ENCODE results near the gene RAMACL.

RAMACL gene

DNA sequence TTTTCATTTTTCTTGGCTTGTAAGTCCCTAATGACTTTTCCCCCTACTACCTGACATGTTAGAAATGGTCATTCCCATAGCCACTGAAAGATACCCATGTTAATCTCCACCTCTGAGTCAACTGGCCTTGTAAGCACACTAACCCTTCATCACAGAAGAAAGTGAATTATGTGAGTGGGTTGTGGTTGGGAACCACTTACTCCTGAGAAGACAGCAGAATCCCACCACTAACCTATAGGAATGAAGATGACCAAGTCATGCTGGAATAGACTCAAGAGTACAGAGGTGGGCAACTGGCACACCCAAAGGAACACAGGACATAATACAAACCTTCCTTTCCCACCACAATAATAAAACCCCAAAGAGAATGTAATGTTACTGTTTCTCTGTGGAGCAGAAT is 30.1 kb downstream of the RAMACL start:
- no peaks in the 10 kb centered on the region for H3K9me3 ChIP-seq (ENCODE audit: control insufficient read depth, insufficient read depth, low read length)
- peaks cover 8% of the 10 kb centered on the region for H3K4me1 ChIP-seq (ENCODE audit: control insufficient read depth, insufficient read depth, low read length)
- no peaks in the 10 kb centered on the region for H3K36me3 ChIP-seq (ENCODE audit: control insufficient read depth, insufficient read depth, low read length)
- no peaks in the 10 kb centered on the region for H3K27me3 ChIP-seq (ENCODE audit: control insufficient read depth, insufficient read depth, low read length)
- H3K4me3 ChIP-seq (ENCODE audit: low read depth, low read length), result no peak overlapping the region
- no peak overlapping the region for H3K9ac ChIP-seq (ENCODE audit: low read depth, low read length)

DNA sequence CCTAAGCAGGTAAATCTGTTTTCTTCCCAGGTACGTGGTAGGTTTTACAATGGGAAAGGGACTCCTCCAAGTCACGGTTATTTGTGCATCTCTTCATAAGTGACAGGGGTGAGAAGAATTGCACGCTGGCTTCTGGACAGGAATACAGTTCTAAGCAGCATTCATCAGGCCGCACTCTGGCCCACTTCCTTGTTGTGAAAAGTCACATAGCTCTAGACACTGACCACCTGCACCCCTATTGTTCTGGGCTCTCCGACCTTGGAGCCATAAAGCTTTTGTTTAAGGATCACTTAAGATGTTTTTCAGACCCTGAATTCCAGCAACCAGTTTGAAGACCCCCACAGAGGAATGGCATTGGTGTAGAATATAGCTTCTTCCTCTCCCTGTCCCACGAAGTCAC is 31.4 kb downstream of the RAMACL start:
- H3K9ac ChIP-seq (ENCODE audit: low read depth, low read length), result no peak overlapping the region
- peaks cover 12% of the 10 kb centered on the region for H3K4me1 ChIP-seq (ENCODE audit: control insufficient read depth, insufficient read depth, low read length)
- H3K36me3 ChIP-seq (ENCODE audit: control insufficient read depth, insufficient read depth, low read length), result no peaks in the 10 kb centered on the region
- no peaks in the 10 kb centered on the region for H3K9me3 ChIP-seq (ENCODE audit: control insufficient read depth, insufficient read depth, low read length)
- no peaks in the 10 kb centered on the region for H3K27me3 ChIP-seq (ENCODE audit: control insufficient read depth, insufficient read depth, low read length)
- no peak overlapping the region for H3K4me3 ChIP-seq (ENCODE audit: low read depth, low read length)

- Histone ChIP-seq H3K36me3 (ENCODE audit: control insufficient read depth, insufficient read depth, low read length) (no peaks in the 10 kb centered on the region), H3K9me3 (ENCODE audit: control insufficient read depth, insufficient read depth, low read length) (no peaks in the 10 kb centered on the region), H3K27me3 (ENCODE audit: control insufficient read depth, insufficient read depth, low read length) (no peaks in the 10 kb centered on the region), H3K9ac (ENCODE audit: low read depth, low read length) (no peak overlapping the region), H3K4me1 (ENCODE audit: control insufficient read depth, insufficient read depth, low read length) (peaks cover 12% of the 10 kb centered on the region), H3K4me3 (ENCODE audit: low read depth, low read length) (no peak overlapping the region)
Observed at GRCh38 chr6:166554316-166554715, 32.2 kb downstream of the RAMACL start.

GRCh38 chr6:166553563-166554271 is 32.8 kb downstream of the RAMACL start:
- no peaks in the 10 kb centered on the region for H3K9me3 ChIP-seq (ENCODE audit: control insufficient read depth, insufficient read depth, low read length)
- no peak overlapping the region for H3K9ac ChIP-seq (ENCODE audit: low read depth, low read length)
- H3K36me3 ChIP-seq (ENCODE audit: control insufficient read depth, insufficient read depth, low read length), result no peaks in the 10 kb centered on the region
- H3K4me3 ChIP-seq (ENCODE audit: low read depth, low read length), result no peak overlapping the region
- no peaks in the 10 kb centered on the region for H3K27me3 ChIP-seq (ENCODE audit: control insufficient read depth, insufficient read depth, low read length)
- peaks cover 12% of the 10 kb centered on the region for H3K4me1 ChIP-seq (ENCODE audit: control insufficient read depth, insufficient read depth, low read length)

- Histone ChIP-seq H3K9ac (ENCODE audit: low read depth, low read length) (no peak overlapping the region), H3K27me3 (ENCODE audit: control insufficient read depth, insufficient read depth, low read length) (no peaks in the 10 kb centered on the region), H3K9me3 (ENCODE audit: control insufficient read depth, insufficient read depth, low read length) (no peaks in the 10 kb centered on the region), H3K36me3 (ENCODE audit: control insufficient read depth, insufficient read depth, low read length) (no peaks in the 10 kb centered on the region), H3K4me1 (ENCODE audit: control insufficient read depth, insufficient read depth, low read length) (peaks cover 12% of the 10 kb centered on the region), H3K4me3 (ENCODE audit: low read depth, low read length) (no peak overlapping the region)
Observed at GRCh38 chr6:166552600-166552999, 33.9 kb downstream of the RAMACL start.

DNA sequence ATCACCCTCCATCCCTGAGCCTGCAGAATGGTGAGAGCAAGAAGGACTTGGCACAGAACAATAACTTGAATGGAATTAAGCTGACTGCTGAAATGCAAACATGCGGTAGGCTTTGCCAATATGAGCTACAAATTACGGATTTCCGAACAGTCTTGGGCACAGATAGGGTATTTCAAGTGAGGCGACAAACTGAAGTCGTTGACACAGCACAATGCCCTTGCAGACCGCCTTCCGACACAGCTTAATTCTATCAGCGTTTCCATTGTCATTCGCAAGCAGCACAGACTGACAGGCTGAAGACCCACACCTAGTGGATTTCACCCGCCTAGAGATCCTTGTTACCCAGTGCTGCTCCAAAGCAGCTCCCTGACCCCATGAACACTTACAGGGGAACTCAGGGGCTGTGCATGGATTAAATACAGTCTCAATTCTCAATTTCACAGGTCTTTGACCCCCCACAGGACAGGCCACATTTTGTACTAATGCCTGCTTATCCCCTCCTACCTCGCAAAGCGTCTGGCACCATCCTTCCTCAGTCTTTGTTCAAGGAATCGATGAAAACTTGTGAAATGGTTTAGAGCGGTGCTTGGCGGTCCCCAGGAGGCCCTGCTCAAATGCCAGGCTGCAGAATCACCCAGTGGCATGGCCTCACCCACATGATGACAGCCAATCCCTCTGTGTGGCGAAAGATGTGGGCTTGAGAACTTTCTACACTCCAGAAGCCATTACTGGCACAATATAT is 34.6 kb downstream of the RAMACL start:
- H3K4me3 ChIP-seq (ENCODE audit: low read depth, low read length), result no peak overlapping the region
- no peak overlapping the region for H3K9ac ChIP-seq (ENCODE audit: low read depth, low read length)
- H3K27me3 ChIP-seq (ENCODE audit: control insufficient read depth, insufficient read depth, low read length), result no peaks in the 10 kb centered on the region
- H3K36me3 ChIP-seq (ENCODE audit: control insufficient read depth, insufficient read depth, low read length), result no peaks in the 10 kb centered on the region
- no peaks in the 10 kb centered on the region for H3K9me3 ChIP-seq (ENCODE audit: control insufficient read depth, insufficient read depth, low read length)
- H3K4me1 ChIP-seq (ENCODE audit: control insufficient read depth, insufficient read depth, low read length), result peaks cover 12% of the 10 kb centered on the region

GRCh38 chr6:166546653-166547052 is 39.8 kb downstream of the RAMACL start:
- Histone ChIP-seq H3K27me3 (ENCODE audit: control insufficient read depth, insufficient read depth, low read length) (no peaks in the 10 kb centered on the region), H3K36me3 (ENCODE audit: control insufficient read depth, insufficient read depth, low read length) (no peaks in the 10 kb centered on the region), H3K4me3 (ENCODE audit: low read depth, low read length) (no peak overlapping the region)

GRCh38 chr6:166545156-166546034 is 41.1 kb downstream of the RAMACL start:
- H3K9ac ChIP-seq (ENCODE audit: low read depth, low read length), result no peak overlapping the region
- H3K4me3 ChIP-seq (ENCODE audit: low read depth, low read length), result no peak overlapping the region
- peaks cover 4% of the 10 kb centered on the region for H3K4me1 ChIP-seq (ENCODE audit: control insufficient read depth, insufficient read depth, low read length)
- H3K36me3 ChIP-seq (ENCODE audit: control insufficient read depth, insufficient read depth, low read length), result no peaks in the 10 kb centered on the region
- H3K27me3 ChIP-seq (ENCODE audit: control insufficient read depth, insufficient read depth, low read length), result no peaks in the 10 kb centered on the region
- no peaks in the 10 kb centered on the region for H3K9me3 ChIP-seq (ENCODE audit: control insufficient read depth, insufficient read depth, low read length)

More at GRCh38 chr6:166546653-166547052, 39.8 kb downstream of the RAMACL start:
- H3K9me3 ChIP-seq (ENCODE audit: control insufficient read depth, insufficient read depth, low read length), result no peaks in the 10 kb centered on the region
- no peak overlapping the region for H3K9ac ChIP-seq (ENCODE audit: low read depth, low read length)
- H3K4me1 ChIP-seq (ENCODE audit: control insufficient read depth, insufficient read depth, low read length), result peaks cover 11% of the 10 kb centered on the region

DNA sequence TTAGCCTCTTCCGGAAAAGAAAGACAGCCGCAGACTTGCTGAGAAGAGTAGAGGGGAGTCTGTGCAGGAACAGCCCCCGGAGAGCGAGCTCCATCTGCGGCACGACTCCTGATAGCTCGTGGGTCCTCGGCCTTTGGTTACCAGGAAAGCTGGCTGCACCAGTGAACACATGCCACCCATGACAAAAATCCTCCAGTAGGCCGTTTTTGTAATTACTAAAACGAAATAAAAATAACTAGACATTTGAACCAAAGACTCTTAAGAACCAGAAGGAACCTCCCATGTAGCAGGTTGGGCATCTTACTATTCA is 42.2 kb downstream of the RAMACL start:
- Histone ChIP-seq H3K4me3 (ENCODE audit: low read depth, low read length) (no peak overlapping the region), H3K4me1 (ENCODE audit: control insufficient read depth, insufficient read depth, low read length) (peaks cover 4% of the 10 kb centered on the region), H3K9ac (ENCODE audit: low read depth, low read length) (no peak overlapping the region), H3K27me3 (ENCODE audit: control insufficient read depth, insufficient read depth, low read length) (no peaks in the 10 kb centered on the region), H3K9me3 (ENCODE audit: control insufficient read depth, insufficient read depth, low read length) (no peaks in the 10 kb centered on the region), H3K36me3 (ENCODE audit: control insufficient read depth, insufficient read depth, low read length) (no peaks in the 10 kb centered on the region)

- Histone ChIP-seq H3K4me1 (ENCODE audit: control insufficient read depth, insufficient read depth, low read length) (peaks cover 4% of the 10 kb centered on the region), H3K9ac (ENCODE audit: low read depth, low read length) (no peak overlapping the region), H3K4me3 (ENCODE audit: low read depth, low read length) (no peak overlapping the region), H3K36me3 (ENCODE audit: control insufficient read depth, insufficient read depth, low read length) (no peaks in the 10 kb centered on the region), H3K27me3 (ENCODE audit: control insufficient read depth, insufficient read depth, low read length) (no peaks in the 10 kb centered on the region), H3K9me3 (ENCODE audit: control insufficient read depth, insufficient read depth, low read length) (no peaks in the 10 kb centered on the region)
Observed at GRCh38 chr6:166543603-166544295, 42.7 kb downstream of the RAMACL start.

GRCh38 chr6:166542580-166542912 is 43.9 kb downstream of the RAMACL start:
- no peak overlapping the region for H3K9ac ChIP-seq (ENCODE audit: low read depth, low read length)
- no peak overlapping the region for H3K4me3 ChIP-seq (ENCODE audit: low read depth, low read length)
- no peaks in the 10 kb centered on the region for H3K9me3 ChIP-seq (ENCODE audit: control insufficient read depth, insufficient read depth, low read length)
- no peaks in the 10 kb centered on the region for H3K27me3 ChIP-seq (ENCODE audit: control insufficient read depth, insufficient read depth, low read length)
- H3K4me1 ChIP-seq (ENCODE audit: control insufficient read depth, insufficient read depth, low read length), result peaks cover 4% of the 10 kb centered on the region
- no peaks in the 10 kb centered on the region for H3K36me3 ChIP-seq (ENCODE audit: control insufficient read depth, insufficient read depth, low read length)

Measured in iPS-15b (cell line).